Right lobe of liver (tissue), 4 donors: Measurements from ENCODE around the gene VCL.

ENCODE experiments used
- CTCF ChIP-seq, 4 donors: fragments of 200-600 bp in 3 of 4; fragments of 450-650 bp in 1 of 4; IDR thresholded peaks; one replicate each; pipeline versions ENCODE4 v1.5.1 to v1.8.0; 2016 to 2022; ENCODE audit warnings: antibody characterized with exemption in 4 of 4, mild to moderate bottlenecking in 2 of 4
- POLR2A ChIP-seq: fragments of 450-650 bp; IDR thresholded peaks from one replicate; pipeline ENCODE4 v1.6.1; 2017; ENCODE audit warnings: antibody characterized with exemption, mild to moderate bottlenecking
- donor health status: DM: no; HTN: no; CAD: no.
- donor health status: DM: no; HTN: no; CAD: no.
- donor health status: DM: no; HTN: yes; CAD: no.

GRCh38 chr10:73964743-73965142, 33.2 kb upstream of the VCL start:
- TF ChIP-seq CTCF (IDR thresholded peaks at IDR 0.05) (no peak), POLR2A (no peak)
